GOT3 (cell line): Measurements from ENCODE around the gene SCAND1.
"Not testable (repeated sequence)": the region's sequence is repeated elsewhere in the genome, so short reads cannot be mapped to it uniquely, and the experiment has no call there.

Source experiments
- DNase-seq: peaks from one replicate; lab custom pipeline; 2025; ENCODE audit warnings: mixed read lengths; lab: John Stamatoyannopoulos, UW

The SCAND1 gene

DNA sequence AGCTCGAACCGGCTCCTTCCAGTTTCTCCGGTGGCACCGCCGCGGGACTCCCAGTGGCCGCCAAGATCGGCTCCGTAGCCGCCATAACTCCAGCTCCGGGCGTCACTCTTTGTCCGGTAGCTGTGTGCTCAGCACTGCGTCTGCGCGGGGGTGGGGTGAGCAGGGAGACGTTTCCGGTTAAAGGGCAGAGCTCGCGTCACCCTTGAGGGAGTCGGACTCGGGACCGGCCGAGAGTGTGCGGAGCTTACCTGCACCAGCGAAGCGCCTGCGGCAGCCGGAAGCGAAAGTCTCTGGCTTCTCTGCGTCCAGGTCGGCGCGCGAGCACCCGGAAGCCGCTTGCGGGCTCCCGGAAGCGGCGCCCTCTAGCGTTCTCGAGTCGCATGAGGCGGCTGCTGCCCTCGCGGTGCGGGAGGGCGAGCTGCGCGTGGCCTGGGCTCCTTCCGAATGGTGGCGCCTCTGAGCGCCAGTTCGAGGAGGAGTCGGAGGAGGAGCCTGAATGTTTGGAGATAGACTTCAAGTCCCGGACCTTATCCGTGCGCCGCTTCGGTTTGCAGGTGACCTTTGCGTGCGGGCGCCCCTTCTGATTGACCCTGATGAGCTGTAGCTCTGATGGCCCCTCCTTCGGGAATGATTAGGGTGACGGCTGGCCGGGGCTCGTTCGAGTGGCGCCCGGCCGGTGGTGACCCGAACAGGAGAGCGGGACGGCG, at the start of gene SCAND1:
Gene SCAND1 (minus strand): TSS at position 303 of the 707 bp plus-strand sequence. CDS start 218 bp downstream, at position 85.
- peak; percentile 95 for DNase-seq

DNA sequence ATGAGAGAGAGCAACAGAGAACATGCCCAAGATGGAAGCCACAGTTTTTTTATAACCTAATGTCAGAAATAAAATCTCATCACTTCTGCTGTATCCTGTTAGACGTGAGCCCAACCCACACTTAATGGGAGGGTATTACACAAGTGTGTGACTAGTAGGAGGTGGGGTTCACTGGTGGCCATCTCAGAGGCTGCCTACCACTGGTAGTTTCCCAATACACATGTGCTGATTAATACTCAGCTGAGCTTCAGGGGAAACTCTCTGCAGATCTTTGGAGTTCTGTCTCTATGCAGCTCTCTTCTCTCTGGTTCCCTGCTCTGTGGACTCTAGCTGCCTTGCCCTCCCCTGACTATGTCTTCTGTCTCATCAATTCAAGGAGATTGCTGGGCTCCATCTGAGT, 49.7 kb upstream of the SCAND1 start:
- no peak for DNase-seq

DNA sequence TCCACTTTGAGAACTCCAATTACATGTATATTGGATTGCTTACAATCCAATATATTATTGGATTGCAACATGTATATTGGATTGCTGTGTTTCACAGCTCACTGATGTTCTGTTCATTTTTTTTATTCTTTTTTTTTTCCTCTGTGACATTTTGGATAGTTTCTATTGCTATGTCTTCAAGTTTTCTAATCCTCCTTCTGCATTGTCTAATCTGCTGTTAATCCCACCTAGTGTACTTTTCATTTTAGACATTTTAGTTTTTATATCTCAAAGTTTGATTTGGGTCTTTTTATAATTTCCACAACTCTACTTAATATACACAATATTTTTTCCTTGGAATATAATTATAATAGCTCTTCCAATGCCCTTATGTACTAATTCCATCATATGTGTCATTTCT, 48.6 kb upstream of the SCAND1 start:
- no peak for DNase-seq

DNA sequence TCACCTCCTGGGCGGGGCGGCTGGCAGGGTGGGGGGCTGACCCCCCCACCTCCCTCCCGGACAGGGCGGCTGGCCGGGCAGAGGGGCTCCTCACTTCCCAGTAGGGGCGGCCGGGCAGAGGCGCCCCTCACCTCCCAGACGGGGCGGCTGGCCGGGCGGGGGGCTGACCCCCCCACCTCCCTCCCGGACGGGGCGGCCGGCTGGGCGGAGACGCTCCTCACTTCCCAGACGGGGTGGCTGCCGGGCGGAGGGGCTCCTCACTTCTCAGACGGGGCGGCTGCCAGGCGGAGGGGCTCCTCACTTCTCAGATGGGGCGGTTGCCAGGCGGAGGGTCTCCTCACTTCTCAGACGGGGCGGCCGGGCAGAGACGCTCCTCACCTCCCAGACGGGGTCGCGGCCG, 47.0 kb upstream of the SCAND1 start:
- not testable (repeated sequence) for DNase-seq

DNA sequence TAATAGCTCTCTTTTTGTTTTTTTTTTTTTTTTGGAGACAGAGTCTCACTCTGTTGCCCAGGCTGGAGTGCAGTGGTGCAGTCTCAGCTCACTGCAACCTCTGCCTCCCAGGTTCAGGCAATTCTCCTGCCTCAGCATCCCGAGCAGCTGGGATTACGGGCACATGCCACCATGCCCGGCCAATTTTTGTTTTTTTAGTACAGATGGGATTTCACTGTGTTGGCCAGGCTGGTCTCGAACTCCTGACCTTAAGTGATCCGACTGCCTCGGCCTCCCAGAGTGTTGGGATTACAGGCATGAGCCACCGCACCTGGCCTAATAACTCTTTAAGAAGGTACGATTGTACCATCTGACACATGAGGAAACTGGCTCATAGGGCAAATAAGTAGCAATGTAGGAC, 42.2 kb upstream of the SCAND1 start:
- not testable (repeated sequence) for DNase-seq

DNA sequence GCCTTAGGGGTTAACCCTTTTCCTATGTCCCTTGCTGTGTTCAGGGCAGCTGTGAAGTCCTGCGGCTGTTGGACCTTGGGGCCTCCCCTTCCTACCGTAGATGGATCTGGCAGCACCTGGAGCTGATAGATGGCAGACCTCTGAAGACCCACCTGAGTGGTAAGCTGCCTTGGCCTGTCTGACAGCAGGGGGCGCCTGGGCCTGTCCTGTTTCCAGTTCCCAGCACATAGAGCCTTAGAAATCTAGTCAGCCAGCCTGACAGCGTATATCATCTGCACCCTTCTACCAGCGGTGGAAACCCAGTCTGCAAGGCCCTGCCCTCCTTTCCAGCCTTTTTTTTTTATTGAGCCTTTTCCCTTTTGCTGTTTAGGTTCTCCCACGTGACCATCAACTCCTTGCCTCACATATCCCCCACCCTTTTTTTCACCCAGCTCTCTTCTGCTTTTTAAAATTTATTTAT, 40.7 kb upstream of the SCAND1 start:
- peak; percentile 30 for DNase-seq

DNA sequence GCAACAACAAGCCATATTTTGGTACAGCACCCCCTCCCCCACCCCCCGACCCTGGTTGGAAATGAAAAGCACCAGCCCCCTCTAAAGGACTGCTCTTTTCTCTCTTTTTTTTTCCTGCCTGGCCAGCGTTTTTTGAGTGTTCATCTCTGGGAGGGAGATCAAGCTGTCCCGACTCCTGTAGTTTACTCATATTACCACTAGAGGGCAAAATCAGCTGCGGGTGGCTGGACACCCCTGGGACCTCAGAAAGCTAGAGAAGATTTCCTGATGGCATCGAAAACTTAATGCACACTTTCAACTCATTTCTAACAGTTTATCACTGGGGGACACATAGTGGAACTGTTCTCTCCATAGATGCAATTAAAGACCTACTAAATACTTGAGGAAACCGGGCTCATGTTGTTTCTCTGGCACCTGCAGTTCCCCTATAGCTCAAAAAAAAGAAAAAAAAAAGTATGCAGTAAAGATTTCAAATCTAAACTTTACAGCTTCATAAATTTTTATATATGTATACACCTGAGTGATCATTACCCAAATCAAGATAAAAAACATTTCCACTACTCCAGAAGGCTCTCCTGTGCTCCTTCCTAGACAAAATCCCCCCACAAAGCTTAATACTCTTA, 38.5 kb upstream of the SCAND1 start:
- no peak for DNase-seq

DNA sequence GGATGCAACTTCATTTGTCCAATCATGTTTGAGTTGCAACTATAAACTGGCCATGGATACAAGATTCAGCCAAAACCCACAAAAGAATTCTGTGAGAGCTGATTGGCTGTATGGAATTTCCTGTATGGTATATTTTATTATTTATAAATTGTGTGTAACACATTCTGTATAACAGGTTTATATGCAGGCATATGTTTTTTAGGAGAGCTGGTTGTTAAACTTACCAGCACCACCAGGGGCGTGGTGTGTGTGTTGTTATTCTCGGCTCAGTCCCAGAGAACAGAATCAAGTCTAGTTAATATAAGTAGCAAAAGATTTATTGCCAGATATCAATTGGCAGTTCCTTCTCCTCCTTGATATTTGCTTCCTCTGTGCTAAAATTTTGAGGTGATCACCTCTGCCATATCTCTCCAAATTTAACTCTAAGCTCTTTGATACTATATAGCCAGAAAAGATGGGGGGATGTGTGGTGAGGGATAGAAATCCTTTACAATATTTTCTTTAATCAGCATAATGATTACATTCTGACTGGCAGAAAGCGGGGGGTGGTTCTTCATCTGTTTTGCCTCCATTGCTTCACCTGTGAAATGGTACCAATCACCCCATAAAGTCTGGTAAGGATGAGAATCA, 37.0 kb upstream of the SCAND1 start:
- no peak for DNase-seq

DNA sequence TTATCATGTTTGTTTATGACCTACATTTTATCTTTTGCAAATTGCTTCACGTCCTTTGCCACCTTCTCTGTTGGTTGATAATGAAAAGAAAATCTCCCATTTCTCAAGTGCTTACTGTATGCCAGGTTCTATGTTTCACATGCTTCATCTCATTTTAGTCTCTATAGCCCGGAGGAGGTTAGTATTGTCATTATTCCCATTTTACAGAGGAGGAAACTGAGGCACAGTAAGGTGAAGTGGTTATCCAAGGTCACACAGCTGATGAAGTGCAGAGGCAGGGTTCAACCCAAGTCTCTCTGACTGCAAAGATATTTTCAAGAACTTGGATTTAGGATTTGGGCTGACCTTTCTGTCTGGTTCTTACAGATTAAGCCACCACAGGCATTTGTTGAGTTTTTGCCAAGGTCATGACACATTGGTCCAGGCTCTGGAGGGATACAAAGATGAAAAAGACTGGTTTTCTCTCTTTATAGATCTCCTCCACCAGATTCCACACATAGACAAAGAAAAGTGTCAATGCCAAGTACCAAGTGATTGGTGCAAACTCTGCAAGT, 34.7 kb upstream of the SCAND1 start:
- no peak for DNase-seq

DNA sequence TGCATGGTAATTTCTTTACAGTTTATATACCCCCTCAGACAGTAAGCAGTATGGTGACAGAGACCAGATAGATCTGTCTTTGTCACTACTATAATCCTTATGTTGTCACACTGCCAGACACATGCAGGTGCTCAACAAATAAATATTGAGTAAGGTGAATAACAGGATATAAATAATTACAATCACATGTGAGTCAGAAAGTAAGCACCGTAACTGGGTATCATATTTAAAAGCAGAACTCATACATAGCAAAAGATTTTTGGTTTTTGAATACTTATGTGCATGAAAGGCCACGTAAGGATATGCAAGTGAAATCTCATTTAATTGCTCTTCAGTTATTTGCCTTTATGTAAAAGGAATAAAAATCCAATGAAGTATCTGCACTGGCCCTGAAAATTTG, 31.5 kb upstream of the SCAND1 start:
- DNase-seq: no peak

DNA sequence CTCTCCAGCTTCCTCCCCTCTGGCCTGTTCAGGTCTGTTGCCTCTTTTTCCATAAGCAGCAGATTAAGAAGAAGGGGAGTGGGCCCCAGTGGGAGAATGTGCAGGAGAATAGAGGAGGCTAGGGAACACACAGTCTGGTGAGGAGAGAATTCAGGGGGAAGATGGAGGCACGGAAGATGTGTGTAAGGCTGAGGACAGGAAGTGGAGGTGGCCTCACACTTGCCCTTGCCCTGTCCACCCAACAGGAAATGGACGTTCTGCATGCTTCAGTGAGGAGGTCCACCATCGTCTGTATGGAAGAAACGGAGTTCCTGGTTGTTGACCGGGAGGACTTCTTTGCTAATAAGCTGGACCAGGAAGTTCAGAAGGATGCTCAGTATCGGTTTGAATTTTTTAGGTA, 30.1 kb upstream of the SCAND1 start:
- no peak for DNase-seq

DNA sequence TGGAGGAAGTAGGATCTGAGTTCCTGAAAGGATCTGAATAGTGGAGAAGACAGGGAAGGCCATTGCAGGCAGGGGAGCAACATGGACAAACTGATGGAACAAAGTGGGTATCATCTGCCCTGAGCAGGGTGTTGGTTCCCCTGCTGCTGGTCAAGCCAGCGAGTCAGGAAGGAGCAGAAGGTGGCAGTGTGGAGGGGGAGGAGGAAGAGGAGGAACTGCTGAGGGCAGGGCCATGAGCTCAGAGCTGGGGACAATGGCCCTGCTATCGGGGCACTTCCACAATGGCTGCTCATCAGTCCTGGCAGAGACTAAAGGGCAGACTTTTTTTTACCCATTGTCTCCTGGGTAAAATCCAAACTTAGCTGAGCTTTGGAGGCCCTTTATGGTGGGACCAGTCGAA, 27.7 kb upstream of the SCAND1 start:
- no peak for DNase-seq

DNA sequence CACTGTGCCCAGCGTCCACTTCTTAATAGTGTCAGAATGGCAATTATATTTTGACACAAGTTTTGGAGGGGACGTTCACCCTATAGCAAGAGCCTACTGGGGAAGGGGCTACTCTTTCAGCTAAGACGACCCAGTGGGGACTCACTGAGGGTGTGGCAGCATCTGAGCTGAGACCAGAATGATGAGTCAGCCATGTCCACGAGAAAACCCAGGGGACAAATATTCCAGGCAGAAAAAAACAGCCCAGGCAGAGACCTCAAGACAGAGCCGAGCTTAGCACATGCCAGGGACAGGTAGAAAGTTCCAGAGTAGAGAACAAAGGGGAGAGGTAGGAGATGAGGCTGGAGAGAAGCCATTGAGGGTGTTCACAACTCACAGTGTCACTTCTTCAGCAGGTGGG, 25.2 kb upstream of the SCAND1 start:
- no peak for DNase-seq

DNA sequence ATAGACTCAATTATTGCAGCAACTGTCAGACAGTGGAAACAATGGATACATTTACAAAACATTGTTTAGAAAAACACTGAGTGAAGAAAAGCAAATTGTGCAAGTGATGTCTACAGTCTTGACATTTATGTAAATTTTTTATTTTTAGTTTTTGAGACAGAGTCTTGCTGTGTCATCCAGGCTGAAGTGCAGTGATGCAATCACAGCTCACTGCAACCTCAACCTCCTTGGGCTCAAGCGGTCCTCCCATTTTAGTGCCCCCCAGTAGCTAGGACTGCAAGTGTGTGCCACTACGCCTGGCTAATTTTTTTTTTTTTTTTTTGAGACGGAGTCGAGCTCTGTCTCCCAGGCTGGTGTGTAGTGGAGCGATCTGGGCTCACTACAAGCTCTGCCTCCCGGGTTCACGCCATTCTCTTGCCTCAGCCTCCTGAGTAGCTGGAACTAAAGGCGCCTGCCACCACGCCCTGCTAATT, 23.8 kb upstream of the SCAND1 start:
- DNase-seq: no peak

DNA sequence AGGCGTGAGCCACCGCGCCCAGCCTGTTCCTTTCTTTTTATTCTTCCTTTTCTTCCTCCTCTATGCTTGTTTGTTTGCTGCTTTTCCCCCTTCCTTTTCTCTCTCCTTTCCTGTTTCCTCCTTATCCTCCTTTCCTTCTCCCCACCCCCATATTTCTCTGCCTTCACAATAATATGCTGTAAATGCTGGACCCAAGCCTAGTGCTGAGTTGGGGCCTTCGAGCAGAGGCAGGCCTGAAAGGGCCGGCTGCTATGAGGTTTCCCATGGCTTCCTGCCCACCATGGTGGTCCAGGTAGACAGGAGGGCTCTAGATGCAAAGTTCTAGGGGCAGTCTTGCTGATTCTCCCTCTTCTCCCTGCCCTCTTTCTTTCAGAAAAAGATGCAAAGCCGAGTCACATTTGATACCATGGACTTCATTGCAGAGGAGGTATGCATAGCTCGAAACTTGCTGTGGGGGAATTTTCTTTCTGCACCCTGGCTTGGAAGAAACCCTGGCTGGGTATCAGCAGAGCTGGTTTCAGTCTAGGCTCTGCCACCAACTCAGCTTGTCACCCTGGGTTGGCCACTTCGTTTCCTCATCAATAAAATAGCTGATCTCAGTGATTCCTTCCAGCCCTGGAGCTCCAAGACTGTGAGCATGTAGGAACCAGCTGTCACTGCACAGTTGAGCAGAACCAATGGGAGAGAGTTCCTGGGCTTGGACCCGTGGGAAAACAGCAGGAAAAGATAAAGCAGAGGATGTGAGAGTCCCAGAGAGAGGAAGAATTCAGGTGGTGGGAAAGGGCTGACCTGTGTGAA, 21.5 kb upstream of the SCAND1 start:
- DNase-seq: no peak

DNA sequence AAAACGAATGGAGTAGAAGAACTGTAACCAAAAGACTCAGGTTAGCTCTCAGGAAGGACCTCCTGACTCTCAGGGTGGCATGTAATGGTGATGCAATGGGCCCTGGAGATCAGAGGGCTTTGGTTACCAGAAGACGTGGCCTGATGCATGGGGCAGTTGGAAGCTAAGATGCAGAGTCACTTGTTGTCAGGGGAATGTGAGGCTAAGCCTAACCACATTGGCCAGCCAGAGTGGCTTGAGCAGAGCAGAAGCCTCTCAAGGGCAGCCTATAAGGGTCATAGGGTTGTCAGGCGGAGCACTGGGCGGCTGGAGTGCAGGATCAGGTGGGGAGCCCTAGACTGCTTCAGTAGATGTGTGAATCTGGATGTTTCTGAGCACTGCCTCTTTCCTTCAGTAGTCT, 20.0 kb upstream of the SCAND1 start:
- no peak for DNase-seq

DNA sequence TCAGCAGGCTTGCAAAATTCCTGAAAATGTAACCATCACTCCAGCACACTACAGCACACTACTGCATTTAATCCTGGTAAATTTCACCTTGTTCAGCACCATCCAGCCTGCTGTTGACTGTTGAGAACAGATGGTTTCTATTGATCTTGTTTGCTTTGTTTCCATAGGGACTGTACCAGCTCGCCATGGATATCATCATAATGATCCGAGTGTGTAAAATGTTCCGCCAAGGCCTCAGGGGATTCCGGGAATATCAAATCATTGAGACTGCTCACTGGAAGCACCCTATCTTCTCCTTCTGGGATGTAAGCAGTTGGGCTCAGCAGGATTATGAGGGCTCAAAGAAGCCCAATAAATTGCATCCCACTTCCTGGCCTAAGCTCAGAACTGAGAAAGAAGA, 18.2 kb upstream of the SCAND1 start:
- DNase-seq: no peak

DNA sequence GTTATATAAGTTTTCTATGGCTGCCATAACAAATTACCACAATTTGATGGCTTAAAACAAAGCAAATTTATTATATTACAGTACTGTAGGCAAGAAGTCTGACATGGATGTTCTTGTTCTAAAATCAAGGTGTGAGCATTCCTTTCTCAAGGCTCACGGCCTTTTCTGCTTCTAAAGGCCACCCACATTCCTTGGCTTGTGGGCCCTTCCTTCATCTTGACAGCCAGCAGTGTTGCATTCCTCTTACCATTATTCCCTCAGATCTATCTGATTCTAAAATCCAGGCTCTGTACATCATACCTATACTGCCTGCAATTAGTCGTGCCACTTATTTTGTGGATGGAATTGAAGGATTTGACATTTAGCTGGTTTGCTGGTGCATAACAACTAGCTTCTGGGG, 17.7 kb upstream of the SCAND1 start:
- DNase-seq: no peak

DNA sequence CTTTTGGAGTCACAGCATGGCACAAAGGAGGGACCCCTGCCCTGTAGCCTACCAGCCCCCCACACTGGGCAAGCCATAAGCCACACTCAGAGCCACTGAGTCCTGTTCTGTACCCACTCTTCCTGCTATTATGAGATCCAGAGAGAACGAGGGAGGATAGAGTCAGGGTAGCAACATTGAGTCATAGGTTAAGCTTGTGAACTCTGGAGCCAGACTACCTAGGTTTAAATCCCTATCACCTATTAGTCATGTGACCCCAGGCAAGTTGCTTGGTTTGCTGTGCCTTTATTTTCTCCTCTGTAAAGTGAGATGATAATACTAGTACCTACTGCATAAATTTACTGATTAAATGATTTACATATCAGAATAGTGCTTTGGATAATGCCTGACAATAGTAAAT, 14.6 kb upstream of the SCAND1 start:
- DNase-seq: no peak

DNA sequence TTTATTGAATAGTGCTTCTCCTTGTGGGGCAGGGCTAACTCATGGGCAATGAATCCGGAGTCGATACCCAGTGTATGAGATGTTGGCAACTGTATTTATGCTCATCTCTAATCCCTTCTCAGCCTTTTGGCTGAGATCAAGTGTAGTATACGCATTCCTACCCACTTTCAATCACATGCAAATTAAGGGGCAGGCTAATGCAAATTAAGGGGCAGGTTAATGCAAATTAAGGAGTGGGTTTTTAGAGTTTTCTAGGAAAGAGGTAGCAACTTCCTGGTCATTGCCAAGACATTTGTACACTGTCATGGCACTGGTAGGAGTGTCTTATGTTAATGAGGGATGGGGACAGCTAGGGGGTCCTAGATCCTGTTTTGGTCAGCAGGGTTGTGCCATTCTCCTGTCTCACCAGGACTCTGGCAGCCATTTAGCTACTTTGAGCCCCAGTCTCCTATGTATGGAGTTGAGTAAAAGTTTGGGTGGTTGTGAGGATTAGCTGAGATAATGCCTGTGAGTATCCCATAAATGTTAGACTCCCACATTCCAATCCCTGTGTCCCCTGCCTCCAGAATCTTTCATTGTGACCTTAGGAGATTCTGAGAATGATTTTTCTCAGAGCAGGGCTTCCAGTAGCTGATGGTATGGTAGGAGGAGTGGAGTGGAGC, 13.8 kb upstream of the SCAND1 start, which contains the start of gene CNBD2:
Gene CNBD2 (plus strand): TSS at position 612 of the 662 bp plus-strand sequence. CDS start 173 bp downstream, outside the sequence.
- DNase-seq: no peak

DNA sequence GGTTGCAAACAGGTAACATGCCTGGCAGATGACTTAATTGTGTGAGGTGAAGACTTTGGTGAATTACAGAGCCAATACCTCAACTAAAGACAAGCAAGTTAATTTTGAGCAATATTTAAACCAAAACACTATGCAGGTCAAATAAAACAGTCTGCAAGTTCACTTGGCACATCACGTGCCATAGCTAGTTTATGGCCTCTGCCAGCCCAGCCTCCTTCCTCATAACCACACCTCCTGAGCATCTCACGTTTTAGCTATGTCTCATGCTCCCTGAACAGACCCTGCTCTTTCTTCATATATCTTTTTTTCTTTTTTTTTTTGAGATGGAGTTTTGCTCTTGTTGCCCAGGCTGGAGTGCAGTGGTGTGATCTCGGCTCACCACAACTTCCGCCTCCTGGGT, 9.6 kb upstream of the SCAND1 start:
- DNase-seq: no peak
